ENCODE measurements around the gene RCBTB2.

- TF ChIP-seq GABPA (IDR thresholded peaks at IDR 0.05 in 1 of 2, conservative IDR thresholded peaks at IDR 0.05 in 1 of 2) (no peak), CTCF (IDR thresholded peaks at IDR 0.05; ENCODE audit: low read depth, low read length, missing input control) (no peak), MAX (IDR thresholded peaks at IDR 0.05) (no peak), TAF1 (conservative IDR thresholded peaks at IDR 0.05) (no peak), ZBTB33 (IDR thresholded peaks at IDR 0.05) (no peak), YY1 (IDR thresholded peaks at IDR 0.05) (no peak), SP1 (IDR thresholded peaks at IDR 0.05) (no peak), EGR1 (IDR thresholded peaks at IDR 0.05; ENCODE audit: low read depth in 2 of 2) (no peak), JUND (IDR thresholded peaks at IDR 0.05) (no peak), RAD21 (IDR thresholded peaks at IDR 0.05) (no peak), FOXA2 (IDR thresholded peaks at IDR 0.05) (no peak), REST (IDR thresholded peaks at IDR 0.05) (no peak), FOXA1 (IDR thresholded peaks at IDR 0.05) (no peak)
Observed at GRCh38 chr13:48526286-48526685, 6.6 kb downstream of the RCBTB2 start.
